GM12878 (cell line): ENCODE results near the gene PHLDB1. TPM values are rescaled to one million over a fixed set of nuclear protein-coding genes. Genes with fewer than 3 reads are reported as not detected.

ENCODE experiments used
- ATAC-seq: fragments of 200-7000 bp; cut with Tn5 transposase; 3 replicates; pipeline ENCODE4 v1.9.1; 2020; ENCODE audit warnings: mild to moderate bottlenecking, moderate library complexity
- BruUV-seq: library from RNA; stranded (reverse); fragments of 400-500 nt; replicated peaks from 2 replicates; lab custom pipeline; 2021; lab: Mats Ljungman, UMichigan
- CTCF ChIA-PET: fragments of 300-600 bp; sonication (Branson Sonifier 250); formaldehyde crosslinking; extraction: SDS; loops from one replicate; lab custom pipeline; 2021; ENCODE audit warnings: inconsistent platforms; lab: Yijun Ruan, JAX
- POLR2A ChIA-PET: fragments of 350-600 bp; formaldehyde crosslinking; extraction: SDS; loops from one replicate; lab custom pipeline; 2021; ENCODE audit warnings: inconsistent platforms; lab: Charles Lee
- RAD21 ChIA-PET: fragments of 300-600 bp; sonication (Branson Sonifier 250); formaldehyde crosslinking; loops from one replicate; lab custom pipeline; 2023; ENCODE audit warnings: antibody characterized with exemption; ENCODE audit not compliant: unreplicated experiment; lab: Charles Lee
- SMC1A ChIA-PET: fragments of 300-600 bp; sonication (Branson Sonifier 250); formaldehyde crosslinking; loops from one replicate; lab custom pipeline; 2023; ENCODE audit not compliant: unreplicated experiment, uncharacterized antibody; lab: Charles Lee
- DNase-seq: peaks from one replicate; pipeline ENCODE4 v3.0.0-alpha.2; 2011; ENCODE audit warnings: low read depth, low spot score
- FAIRE-seq: peaks from 3 replicates; lab custom pipeline; 2011; peaks lifted over from hg19 to GRCh38; lab: Jason Lieb, UNC
- H2AFZ ChIP-seq: 2 replicates; pipeline ENCODE4 v1.6.0; 2011; ENCODE audit warnings: low read depth, low read length, control low read depth; ENCODE audit not compliant: control insufficient read depth
- H3K27ac ChIP-seq: 2 replicates; pipeline ENCODE4 v1.5.1; 2011; ENCODE audit warnings: control low read depth; ENCODE audit not compliant: control insufficient read depth, insufficient read depth
- H3K27me3 ChIP-seq, 2 experiments: replicated peaks in 1 of 2; 2 replicates each; pipeline versions ENCODE4 v1.6.0 to v1.6.1; 2011; ENCODE audit warnings: low read length in 1 of 2; ENCODE audit not compliant: control insufficient read depth in 2 of 2, insufficient read depth in 2 of 2
- H3K36me3 ChIP-seq, 2 experiments: 2 replicates each; pipeline ENCODE4 v1.5.1; 2011; ENCODE audit warnings: low read length in 1 of 2; ENCODE audit not compliant: control insufficient read depth in 2 of 2, insufficient read depth in 2 of 2
- H3K4me1 ChIP-seq: 2 replicates; pipeline ENCODE4 v1.6.1; 2011; ENCODE audit warnings: mild to moderate bottlenecking, low read length, moderate library complexity, mixed read lengths; ENCODE audit not compliant: control insufficient read depth, insufficient read depth
- H3K4me2 ChIP-seq: 2 replicates; pipeline ENCODE4 v1.6.0; 2011; ENCODE audit warnings: control low read depth; ENCODE audit not compliant: control insufficient read depth, insufficient read depth
- H3K4me3 ChIP-seq: fragments of 200-600 bp; sonication (generic); 2 replicates; pipeline ENCODE4 v1.5.1; 2016
- H3K79me2 ChIP-seq: 2 replicates; pipeline ENCODE4 v1.6.0; 2011; ENCODE audit warnings: low read length; ENCODE audit not compliant: control insufficient read depth, insufficient read depth
- H3K9ac ChIP-seq: 2 replicates; pipeline ENCODE4 v1.8.0; 2011; ENCODE audit warnings: low read length, control low read depth, mixed read lengths; ENCODE audit not compliant: control insufficient read depth, insufficient read depth
- H3K9me3 ChIP-seq: replicated peaks from 3 replicates; pipeline ENCODE4 v1.5.1; 2011; ENCODE audit warnings: mild to moderate bottlenecking, low read length; ENCODE audit not compliant: control insufficient read depth, insufficient read depth
- H4K20me1 ChIP-seq: 2 replicates; pipeline ENCODE4 v1.6.0; 2011; ENCODE audit not compliant: control insufficient read depth, insufficient read depth
- ATF7 ChIP-seq: fragments of 450-650 bp; IDR thresholded peaks from 2 replicates; pipeline ENCODE4 v1.6.1; 2016; ENCODE audit warnings: low read depth, mild to moderate bottlenecking
- EP300 ChIP-seq, 2 experiments: fragments of 150-350 bp in 1 of 2; IDR thresholded peaks; 2 replicates each; pipeline ENCODE4 v1.6.1; 2011 to 2012; ENCODE audit warnings: low read depth in 2 of 2, low read length in 2 of 2, borderline replicate concordance in 1 of 2, improper control_type of control experiment in 1 of 2, inconsistent platforms in 1 of 2; ENCODE audit not compliant: control insufficient read depth in 1 of 2
- EZH2 ChIP-seq: IDR thresholded peaks from 2 replicates; pipeline ENCODE4 v1.6.1; 2012; ENCODE audit warnings: low read depth, mild to moderate bottlenecking, control low read depth, inconsistent platforms, low read length, borderline replicate concordance; ENCODE audit not compliant: control insufficient read depth
- GATAD2B ChIP-seq: fragments of 450-650 bp; conservative IDR thresholded peaks from 2 replicates; pipeline ENCODE4 v1.6.1; 2017; ENCODE audit warnings: low read depth, mild to moderate bottlenecking, moderate library complexity
- NFXL1 ChIP-seq: fragments of 450-650 bp; IDR thresholded peaks from 2 replicates; pipeline ENCODE4 v1.6.1; 2017; ENCODE audit warnings: antibody characterized with exemption, mild to moderate bottlenecking, borderline replicate concordance
- POU2F2 ChIP-seq: IDR thresholded peaks from 3 replicates; pipeline ENCODE4 v1.6.1; 2011; ENCODE audit warnings: low read depth, mild to moderate bottlenecking, low read length, borderline replicate concordance
- SIN3A ChIP-seq: IDR thresholded peaks from 2 replicates; pipeline ENCODE4 v1.6.1; 2012; ENCODE audit warnings: low read depth, low read length, improper control_type of control experiment
- SRF ChIP-seq, 2 experiments: IDR thresholded peaks; 2 replicates each; pipeline ENCODE4 v1.6.1; 2011; ENCODE audit warnings: low read depth in 2 of 2, low read length in 2 of 2, mild to moderate bottlenecking in 1 of 2, moderate library complexity in 1 of 2
- WRNIP1 ChIP-seq: IDR thresholded peaks from 2 replicates; pipeline ENCODE4 v1.6.1; 2011; ENCODE audit warnings: low read depth, low read length, improper control_type of control experiment, borderline replicate concordance
- ZBED1 ChIP-seq: IDR thresholded peaks from 2 replicates; pipeline ENCODE4 v1.6.1; 2016; ENCODE audit warnings: borderline replicate concordance
- ZZZ3 ChIP-seq: IDR thresholded peaks from 2 replicates; pipeline ENCODE4 v1.6.1; 2011; ENCODE audit warnings: low read depth; ENCODE audit not compliant: control insufficient read depth, insufficient read length
- WGBS: methylation state at CpG from one replicate; pipeline ENCODE4 v1.1.6; 2016; ENCODE audit warnings: low lambda C conversion rate; ENCODE audit not compliant: insufficient replicate concordance, insufficient coverage; ENCODE audit errors: missing lambda C conversion rate; 5-methylcytosine and 5-hydroxymethylcytosine counted together
- in situ Hi-C: fragments of 300-500 bp; cut with MboI; formaldehyde crosslinking; loops from 9 replicates; pipeline ENCODE4 v1.14.3; 2018; ENCODE audit warnings: mixed read lengths
- intact Hi-C: fragments of 100-400 bp; cut with micrococcal nuclease; formaldehyde crosslinking; loops from one replicate; pipeline ENCODE4 v1.14.2; 2022; ENCODE audit not compliant: unreplicated experiment
- polyA plus RNA-seq, 11 experiments: library from polyadenylated mRNA; depleted of rRNA in 4 of 11; unstranded in 6 of 11; stranded (reverse) in 5 of 11; fragments of >200 nt; fragmentation: Nextera tagmentation in 4 of 11; fragmentation: Illumina TruSeq in 1 of 11; extraction: Ambion mirVana in 4 of 11; extraction: Trizol in 1 of 11; gene quantifications; 1 replicate in 1 of 11; 2 replicates in 10 of 11; pipeline versions ENCODE4 v1.2.1 to v1.2.3, GENCODE V29; 2011 to 2016; ENCODE audit warnings: inconsistent platforms in 2 of 11, missing spikeins in 2 of 11, low read depth in 1 of 11
- total RNA-seq, 4 experiments: library from RNA; depleted of rRNA in 3 of 4; stranded (reverse); fragments of >200 nt in 3 of 4; fragmentation: Illumina TruSeq in 1 of 4; extraction: Trizol in 1 of 4; gene quantifications; 2 replicates each; pipeline versions ENCODE4 v1.2.1 to v1.2.3, GENCODE V29; 2013 to 2021
- TF ChIP-seq, protein P1 (sequence below): fragments of 450-650 bp; conservative IDR thresholded peaks from 2 replicates; pipeline ENCODE4 v1.6.1; 2017; ENCODE audit warnings: mild to moderate bottlenecking, moderate library complexity
- TF ChIP-seq, protein P2 (sequence below): fragments of 150-350 bp; IDR thresholded peaks from 2 replicates; pipeline ENCODE4 v1.6.1; 2016; ENCODE audit warnings: low read depth, low read length
- TF ChIP-seq, protein P3 (sequence below): IDR thresholded peaks from 2 replicates; pipeline ENCODE4 v1.6.1; 2012; ENCODE audit warnings: low read length, inconsistent platforms

Gene PHLDB1
- total and polyA plus RNA-seq, 10 of the 15 experiments (the other 5 are each of a cell fraction or from before 2014, with no cell fraction given) = 0.03 to 0.26 (median 0.18) TPM; not detected in 4

DNA sequence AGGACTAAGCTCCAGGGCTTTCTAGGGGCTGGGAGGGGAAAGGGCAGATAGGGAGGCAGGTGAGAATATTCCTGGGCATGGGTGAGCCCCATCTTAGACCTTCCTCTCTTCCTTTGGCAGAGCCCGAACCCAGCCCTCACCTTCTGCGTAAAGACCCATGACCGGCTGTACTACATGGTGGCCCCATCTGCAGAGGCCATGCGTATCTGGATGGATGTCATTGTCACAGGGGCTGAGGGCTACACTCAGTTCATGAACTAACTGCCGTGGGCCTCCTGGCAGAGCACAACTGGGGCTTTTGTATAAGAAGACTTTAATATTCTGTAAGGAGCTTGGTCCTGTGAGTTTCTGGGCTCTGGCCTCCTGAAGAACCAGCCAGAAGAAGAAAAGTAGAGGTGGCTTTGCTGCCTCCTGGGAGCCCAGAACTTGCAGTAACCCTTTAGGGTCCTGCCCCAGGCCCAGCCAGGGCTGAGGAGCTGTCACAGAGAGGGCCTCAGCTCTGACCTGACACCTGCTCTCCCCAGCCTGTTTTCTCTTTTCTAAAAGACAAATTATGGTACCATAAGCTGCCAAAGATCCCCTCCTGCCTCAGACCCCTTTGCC lies 49.2 kb downstream of the PHLDB1 start (continued):
- TF ChIP-seq, protein P1, sequence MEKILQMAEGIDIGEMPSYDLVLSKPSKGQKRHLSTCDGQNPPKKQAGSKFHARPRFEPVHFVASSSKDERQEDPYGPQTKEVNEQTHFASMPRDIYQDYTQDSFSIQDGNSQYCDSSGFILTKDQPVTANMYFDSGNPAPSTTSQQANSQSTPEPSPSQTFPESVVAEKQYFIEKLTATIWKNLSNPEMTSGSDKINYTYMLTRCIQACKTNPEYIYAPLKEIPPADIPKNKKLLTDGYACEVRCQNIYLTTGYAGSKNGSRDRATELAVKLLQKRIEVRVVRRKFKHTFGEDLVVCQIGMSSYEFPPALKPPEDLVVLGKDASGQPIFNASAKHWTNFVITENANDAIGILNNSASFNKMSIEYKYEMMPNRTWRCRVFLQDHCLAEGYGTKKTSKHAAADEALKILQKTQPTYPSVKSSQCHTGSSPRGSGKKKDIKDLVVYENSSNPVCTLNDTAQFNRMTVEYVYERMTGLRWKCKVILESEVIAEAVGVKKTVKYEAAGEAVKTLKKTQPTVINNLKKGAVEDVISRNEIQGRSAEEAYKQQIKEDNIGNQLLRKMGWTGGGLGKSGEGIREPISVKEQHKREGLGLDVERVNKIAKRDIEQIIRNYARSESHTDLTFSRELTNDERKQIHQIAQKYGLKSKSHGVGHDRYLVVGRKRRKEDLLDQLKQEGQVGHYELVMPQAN = no peak
- no peak for TF ChIP-seq EZH2
- TF ChIP-seq POU2F2 = no peak
- no peak for TF ChIP-seq EP300 (IDR thresholded peaks at IDR 0.05; ENCODE audit: borderline replicate concordance in 1 of 2, control insufficient read depth in 1 of 2, low read depth in 2 of 2, low read length in 2 of 2)
- TF ChIP-seq WRNIP1 = no peak
- TF ChIP-seq, all 136 proteins: peak for 0

DNA sequence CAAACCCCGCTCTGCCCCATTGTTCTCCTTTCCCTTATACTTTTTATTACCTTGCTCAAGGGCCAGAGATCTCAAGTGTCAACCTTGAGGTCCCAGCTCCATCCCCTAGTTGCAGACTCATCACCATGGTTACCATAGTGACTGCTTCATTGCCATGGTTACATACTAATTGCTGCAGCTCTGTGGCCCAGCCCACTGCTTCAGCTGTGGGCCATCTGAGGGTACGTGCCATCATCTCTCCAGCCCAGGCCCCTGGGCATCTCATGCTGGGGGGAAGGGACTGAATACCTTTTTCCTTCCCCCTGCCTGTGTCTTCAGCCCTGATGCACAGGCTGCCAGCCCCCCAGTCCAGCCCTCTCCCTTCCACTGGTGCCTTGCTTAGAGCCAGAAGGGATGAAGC lies 49.8 kb downstream of the PHLDB1 start:
- POLR2A ChIA-PET = interaction anchor here (0.5 kb wide), 1 partner anchor 58 kb away, joined by 3 read pairs; no protein-coding TSS in a partner anchor
- no peak for FAIRE-seq
- no peak for TF ChIP-seq SIN3A
- no peak for TF ChIP-seq ZZZ3
- TF ChIP-seq, protein P2, sequence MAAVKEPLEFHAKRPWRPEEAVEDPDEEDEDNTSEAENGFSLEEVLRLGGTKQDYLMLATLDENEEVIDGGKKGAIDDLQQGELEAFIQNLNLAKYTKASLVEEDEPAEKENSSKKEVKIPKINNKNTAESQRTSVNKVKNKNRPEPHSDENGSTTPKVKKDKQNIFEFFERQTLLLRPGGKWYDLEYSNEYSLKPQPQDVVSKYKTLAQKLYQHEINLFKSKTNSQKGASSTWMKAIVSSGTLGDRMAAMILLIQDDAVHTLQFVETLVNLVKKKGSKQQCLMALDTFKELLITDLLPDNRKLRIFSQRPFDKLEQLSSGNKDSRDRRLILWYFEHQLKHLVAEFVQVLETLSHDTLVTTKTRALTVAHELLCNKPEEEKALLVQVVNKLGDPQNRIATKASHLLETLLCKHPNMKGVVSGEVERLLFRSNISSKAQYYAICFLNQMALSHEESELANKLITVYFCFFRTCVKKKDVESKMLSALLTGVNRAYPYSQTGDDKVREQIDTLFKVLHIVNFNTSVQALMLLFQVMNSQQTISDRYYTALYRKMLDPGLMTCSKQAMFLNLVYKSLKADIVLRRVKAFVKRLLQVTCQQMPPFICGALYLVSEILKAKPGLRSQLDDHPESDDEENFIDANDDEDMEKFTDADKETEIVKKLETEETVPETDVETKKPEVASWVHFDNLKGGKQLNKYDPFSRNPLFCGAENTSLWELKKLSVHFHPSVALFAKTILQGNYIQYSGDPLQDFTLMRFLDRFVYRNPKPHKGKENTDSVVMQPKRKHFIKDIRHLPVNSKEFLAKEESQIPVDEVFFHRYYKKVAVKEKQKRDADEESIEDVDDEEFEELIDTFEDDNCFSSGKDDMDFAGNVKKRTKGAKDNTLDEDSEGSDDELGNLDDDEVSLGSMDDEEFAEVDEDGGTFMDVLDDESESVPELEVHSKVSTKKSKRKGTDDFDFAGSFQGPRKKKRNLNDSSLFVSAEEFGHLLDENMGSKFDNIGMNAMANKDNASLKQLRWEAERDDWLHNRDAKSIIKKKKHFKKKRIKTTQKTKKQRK = no peak
- no peak for TF ChIP-seq NFXL1
- TF ChIP-seq, protein P3, sequence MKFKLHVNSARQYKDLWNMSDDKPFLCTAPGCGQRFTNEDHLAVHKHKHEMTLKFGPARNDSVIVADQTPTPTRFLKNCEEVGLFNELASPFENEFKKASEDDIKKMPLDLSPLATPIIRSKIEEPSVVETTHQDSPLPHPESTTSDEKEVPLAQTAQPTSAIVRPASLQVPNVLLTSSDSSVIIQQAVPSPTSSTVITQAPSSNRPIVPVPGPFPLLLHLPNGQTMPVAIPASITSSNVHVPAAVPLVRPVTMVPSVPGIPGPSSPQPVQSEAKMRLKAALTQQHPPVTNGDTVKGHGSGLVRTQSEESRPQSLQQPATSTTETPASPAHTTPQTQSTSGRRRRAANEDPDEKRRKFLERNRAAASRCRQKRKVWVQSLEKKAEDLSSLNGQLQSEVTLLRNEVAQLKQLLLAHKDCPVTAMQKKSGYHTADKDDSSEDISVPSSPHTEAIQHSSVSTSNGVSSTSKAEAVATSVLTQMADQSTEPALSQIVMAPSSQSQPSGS = no peak
- TF ChIP-seq ATF7 = no peak
- TF ChIP-seq SRF (IDR thresholded peaks at IDR 0.05; ENCODE audit: low read depth in 2 of 2, low read length in 2 of 2) = no peak
- TF ChIP-seq GATAD2B = no peak
- TF ChIP-seq ZBED1 = no peak

More for the DNA sequence above, 49.8 kb downstream of the PHLDB1 start:
- no peak for ATAC-seq
- H3K4me1 ChIP-seq = no peaks in the 10 kb centered on the region
- H4K20me1 ChIP-seq = no peaks in the 10 kb centered on the region
- H3K27ac ChIP-seq = no peak overlapping the region
- WGBS = 73% methylated on average over 2 of the region's 2 CpGs
- H3K9ac ChIP-seq = no peak overlapping the region
- no peaks in the 10 kb centered on the region for H3K9me3 ChIP-seq
- intact Hi-C loops (no loop called here), in situ Hi-C loops (no loop called here)
- peaks cover 2 to 3% of the 10 kb centered on the region in 2 experiments; a peak in 3 of 4 replicates for H3K27me3 ChIP-seq
- no peak overlapping the region for H2AFZ ChIP-seq
- H3K36me3 ChIP-seq = no peaks in the 10 kb centered on the region
- ChIA-PET CTCF (no interaction called here), RAD21 (no interaction called here), SMC1A (interaction anchor here (1.0 kb wide), 1 partner anchor 13 kb away, joined by 3 read pairs; no protein-coding TSS in a partner anchor)
- no peak overlapping the region for H3K4me3 ChIP-seq
- H3K79me2 ChIP-seq = no peaks in the 10 kb centered on the region
- no peak for DNase-seq
- H3K4me2 ChIP-seq = no peak overlapping the region
- BruUV-seq = no TSS peak
